ENCODE data around the gene ARNT2. TPM values are rescaled to one million over a fixed set of nuclear protein-coding genes. Genes with fewer than 3 reads are reported as not detected.

The ARNT2 gene
- polyA plus RNA-seq, 2 of the 4 experiments (the other 2 are of a cell fraction) = 8.9 to 17.0 TPM

DNA sequence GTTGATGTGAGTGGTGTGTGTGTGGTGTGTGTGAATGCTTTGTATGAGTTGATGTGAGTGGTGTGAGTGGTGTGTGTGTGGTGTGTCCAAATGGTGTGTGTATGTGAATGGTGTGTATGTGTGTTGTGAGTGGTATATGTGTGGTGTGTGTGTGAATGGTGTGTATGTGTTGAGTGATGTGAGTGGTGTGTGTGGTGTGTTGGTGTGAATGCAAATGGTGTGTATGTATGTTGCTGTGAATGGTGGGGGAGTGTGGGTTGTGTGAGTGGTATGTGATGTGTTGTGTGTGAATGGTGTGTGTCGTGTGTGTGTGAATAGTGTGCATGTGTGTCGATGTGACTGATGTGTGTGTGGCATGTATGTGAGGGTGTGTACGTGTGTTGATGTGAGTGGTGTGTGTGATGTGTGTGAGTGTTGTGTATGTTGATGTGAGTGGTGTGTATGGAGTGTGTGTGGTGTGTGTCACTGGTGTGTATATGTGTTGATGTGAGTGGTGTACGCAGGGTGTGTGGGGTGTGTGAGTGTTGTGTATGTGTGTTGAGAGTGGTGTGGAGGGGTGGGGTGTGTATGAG, 40.6 kb downstream of the ARNT2 start:
- no peak overlapping the region for H3K4me2 ChIP-seq

DNA sequence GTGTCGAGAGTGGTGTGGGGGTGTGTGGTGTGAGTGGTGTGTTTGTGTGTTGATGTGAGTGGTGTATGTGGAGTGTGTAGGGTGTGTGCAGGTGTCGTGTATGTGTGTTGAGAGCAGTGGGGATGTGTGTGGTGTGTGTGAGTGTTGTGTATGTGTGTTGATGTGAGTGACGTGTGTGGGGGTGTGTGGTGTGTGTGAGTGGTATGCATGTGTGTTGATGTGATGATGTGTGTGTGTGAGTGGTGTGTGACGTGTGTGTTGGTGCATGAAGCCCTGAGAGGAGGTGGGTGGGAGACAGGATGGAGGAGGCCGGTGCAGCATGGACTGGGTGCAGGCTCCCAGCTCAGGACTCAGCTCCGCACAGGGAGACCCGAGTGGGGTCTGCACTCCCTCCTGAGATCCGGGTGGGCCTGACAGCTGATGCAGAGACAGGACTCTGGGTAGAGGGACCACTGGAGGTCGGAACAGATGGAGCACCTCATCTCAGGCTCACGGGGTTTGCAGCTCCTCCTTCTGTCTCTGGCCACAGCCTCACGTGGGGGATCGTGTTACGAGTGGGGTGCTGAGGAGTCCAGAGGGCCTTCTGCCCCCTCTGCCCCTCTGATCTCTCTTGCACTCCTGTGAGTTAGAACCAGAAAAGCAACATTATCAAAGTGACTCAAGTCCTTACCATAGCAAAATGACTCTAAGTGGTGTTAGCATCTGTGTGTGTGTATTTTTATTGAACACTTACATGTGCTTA, 41.3 kb downstream of the ARNT2 start:
- ChIA-PET POLR2A (no interaction called here), CTCF (interaction anchor here (0.9 to 3.9 kb wide), 3 partner anchors 11 to 52 kb away, joined by 3 to 34 read pairs (median 4); no protein-coding TSS in a partner anchor)
- ATAC-seq (no peak), DNase-seq (ENCODE audit: low read depth in 1 of 2, low spot score in 1 of 2) (no peak), FAIRE-seq (no peak)
- TF ChIP-seq, protein P1, sequence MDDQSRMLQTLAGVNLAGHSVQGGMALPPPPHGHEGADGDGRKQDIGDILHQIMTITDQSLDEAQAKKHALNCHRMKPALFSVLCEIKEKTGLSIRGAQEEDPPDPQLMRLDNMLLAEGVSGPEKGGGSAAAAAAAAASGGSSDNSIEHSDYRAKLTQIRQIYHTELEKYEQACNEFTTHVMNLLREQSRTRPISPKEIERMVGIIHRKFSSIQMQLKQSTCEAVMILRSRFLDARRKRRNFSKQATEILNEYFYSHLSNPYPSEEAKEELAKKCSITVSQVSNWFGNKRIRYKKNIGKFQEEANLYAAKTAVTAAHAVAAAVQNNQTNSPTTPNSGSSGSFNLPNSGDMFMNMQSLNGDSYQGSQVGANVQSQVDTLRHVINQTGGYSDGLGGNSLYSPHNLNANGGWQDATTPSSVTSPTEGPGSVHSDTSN (IDR thresholded peaks at IDR 0.05) = no peak
- TF ChIP-seq HEYL (CRISPR knock-in tag; IDR thresholded peaks at IDR 0.05) = no peak
- TF ChIP-seq, protein P2, sequence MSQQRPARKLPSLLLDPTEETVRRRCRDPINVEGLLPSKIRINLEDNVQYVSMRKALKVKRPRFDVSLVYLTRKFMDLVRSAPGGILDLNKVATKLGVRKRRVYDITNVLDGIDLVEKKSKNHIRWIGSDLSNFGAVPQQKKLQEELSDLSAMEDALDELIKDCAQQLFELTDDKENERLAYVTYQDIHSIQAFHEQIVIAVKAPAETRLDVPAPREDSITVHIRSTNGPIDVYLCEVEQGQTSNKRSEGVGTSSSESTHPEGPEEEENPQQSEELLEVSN (IDR thresholded peaks at IDR 0.05; ENCODE audit: borderline replicate concordance, low read depth) = no peak
- no peak for TF ChIP-seq CEBPB (IDR thresholded peaks at IDR 0.05)
- TF ChIP-seq CBX2 (IDR thresholded peaks at IDR 0.05; ENCODE audit: borderline replicate concordance, low read depth) = no peak
- TF ChIP-seq EP300 (IDR thresholded peaks at IDR 0.05) = no peak
- TF ChIP-seq, protein P3, sequence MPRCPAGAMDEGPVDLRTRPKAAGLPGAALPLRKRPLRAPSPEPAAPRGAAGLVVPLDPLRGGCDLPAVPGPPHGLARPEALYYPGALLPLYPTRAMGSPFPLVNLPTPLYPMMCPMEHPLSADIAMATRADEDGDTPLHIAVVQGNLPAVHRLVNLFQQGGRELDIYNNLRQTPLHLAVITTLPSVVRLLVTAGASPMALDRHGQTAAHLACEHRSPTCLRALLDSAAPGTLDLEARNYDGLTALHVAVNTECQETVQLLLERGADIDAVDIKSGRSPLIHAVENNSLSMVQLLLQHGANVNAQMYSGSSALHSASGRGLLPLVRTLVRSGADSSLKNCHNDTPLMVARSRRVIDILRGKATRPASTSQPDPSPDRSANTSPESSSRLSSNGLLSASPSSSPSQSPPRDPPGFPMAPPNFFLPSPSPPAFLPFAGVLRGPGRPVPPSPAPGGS (IDR thresholded peaks at IDR 0.05) = no peak
- no peak for TF ChIP-seq HOXB13 (CRISPR knock-in tag; IDR thresholded peaks at IDR 0.05; ENCODE audit: low read depth)
- TF ChIP-seq MYC (IDR thresholded peaks at IDR 0.05; ENCODE audit: borderline replicate concordance, low read length) = no peak
- TF ChIP-seq, protein P4, sequence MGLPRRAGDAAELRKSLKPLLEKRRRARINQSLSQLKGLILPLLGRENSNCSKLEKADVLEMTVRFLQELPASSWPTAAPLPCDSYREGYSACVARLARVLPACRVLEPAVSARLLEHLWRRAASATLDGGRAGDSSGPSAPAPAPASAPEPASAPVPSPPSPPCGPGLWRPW (IDR thresholded peaks at IDR 0.05) = no peak
- no peak for TF ChIP-seq FOSL2 (IDR thresholded peaks at IDR 0.05)
- no peak for TF ChIP-seq FOSL2 (CRISPR knock-in tag; IDR thresholded peaks at IDR 0.05)
- TF ChIP-seq NR3C1 (IDR thresholded peaks at IDR 0.05) = no peak
- TF ChIP-seq RFX5 (IDR thresholded peaks at IDR 0.05) = no peak
- no peak for TF ChIP-seq EHF (CRISPR knock-in tag; IDR thresholded peaks at IDR 0.05)
- TF ChIP-seq RCOR1 (IDR thresholded peaks at IDR 0.05; ENCODE audit: low read depth, low read length) = no peak
- no peak for TF ChIP-seq NPAS2 (CRISPR knock-in tag; IDR thresholded peaks at IDR 0.05; ENCODE audit: borderline replicate concordance)
- no peak for TF ChIP-seq FOXS1 (CRISPR knock-in tag; IDR thresholded peaks at IDR 0.05)
- TF ChIP-seq, protein P5, sequence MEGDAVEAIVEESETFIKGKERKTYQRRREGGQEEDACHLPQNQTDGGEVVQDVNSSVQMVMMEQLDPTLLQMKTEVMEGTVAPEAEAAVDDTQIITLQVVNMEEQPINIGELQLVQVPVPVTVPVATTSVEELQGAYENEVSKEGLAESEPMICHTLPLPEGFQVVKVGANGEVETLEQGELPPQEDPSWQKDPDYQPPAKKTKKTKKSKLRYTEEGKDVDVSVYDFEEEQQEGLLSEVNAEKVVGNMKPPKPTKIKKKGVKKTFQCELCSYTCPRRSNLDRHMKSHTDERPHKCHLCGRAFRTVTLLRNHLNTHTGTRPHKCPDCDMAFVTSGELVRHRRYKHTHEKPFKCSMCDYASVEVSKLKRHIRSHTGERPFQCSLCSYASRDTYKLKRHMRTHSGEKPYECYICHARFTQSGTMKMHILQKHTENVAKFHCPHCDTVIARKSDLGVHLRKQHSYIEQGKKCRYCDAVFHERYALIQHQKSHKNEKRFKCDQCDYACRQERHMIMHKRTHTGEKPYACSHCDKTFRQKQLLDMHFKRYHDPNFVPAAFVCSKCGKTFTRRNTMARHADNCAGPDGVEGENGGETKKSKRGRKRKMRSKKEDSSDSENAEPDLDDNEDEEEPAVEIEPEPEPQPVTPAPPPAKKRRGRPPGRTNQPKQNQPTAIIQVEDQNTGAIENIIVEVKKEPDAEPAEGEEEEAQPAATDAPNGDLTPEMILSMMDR (IDR thresholded peaks at IDR 0.05) = no peak
- no peak for TF ChIP-seq GATA3 (IDR thresholded peaks at IDR 0.05; ENCODE audit: borderline replicate concordance)
- TF ChIP-seq BHLHE40 (IDR thresholded peaks at IDR 0.05; ENCODE audit: low read depth, low read length) = no peak
- Histone ChIP-seq H3K4me2 (no peak overlapping the region), H3K9me3 (no peaks in the 10 kb centered on the region), H3K4me1 (no peaks in the 10 kb centered on the region), H3K27ac (no peak overlapping the region), H3K4me3 (no peak overlapping the region)
- WGBS (ENCODE audit: missing lambda C conversion rate) = 86% methylated on average over 13 of the region's 13 CpGs

More for the DNA sequence above, 40.6 kb downstream of the ARNT2 start:
- 95% methylated on average over 4 of the region's 4 CpGs for WGBS (ENCODE audit: missing lambda C conversion rate)
- no peak for ATAC-seq
- Histone ChIP-seq H3K27ac (no peak overlapping the region), H3K9me3 (no peaks in the 10 kb centered on the region), H3K4me3 (no peak overlapping the region), H3K4me1 (no peaks in the 10 kb centered on the region)
- FAIRE-seq = peak; percentile 51
- TF ChIP-seq, protein P6, sequence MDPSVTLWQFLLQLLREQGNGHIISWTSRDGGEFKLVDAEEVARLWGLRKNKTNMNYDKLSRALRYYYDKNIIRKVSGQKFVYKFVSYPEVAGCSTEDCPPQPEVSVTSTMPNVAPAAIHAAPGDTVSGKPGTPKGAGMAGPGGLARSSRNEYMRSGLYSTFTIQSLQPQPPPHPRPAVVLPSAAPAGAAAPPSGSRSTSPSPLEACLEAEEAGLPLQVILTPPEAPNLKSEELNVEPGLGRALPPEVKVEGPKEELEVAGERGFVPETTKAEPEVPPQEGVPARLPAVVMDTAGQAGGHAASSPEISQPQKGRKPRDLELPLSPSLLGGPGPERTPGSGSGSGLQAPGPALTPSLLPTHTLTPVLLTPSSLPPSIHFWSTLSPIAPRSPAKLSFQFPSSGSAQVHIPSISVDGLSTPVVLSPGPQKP (IDR thresholded peaks at IDR 0.05; ENCODE audit: low read depth, low read length) = no peak
- CTCF ChIA-PET = interaction anchor here (1.5 to 3.9 kb wide), 3 partner anchors 11 to 26 kb away, joined by 4 to 34 read pairs (median 7); no protein-coding TSS in a partner anchor
- POLR2A ChIA-PET = no interaction called here
- no peak for DNase-seq (ENCODE audit: low read depth in 1 of 2, low spot score in 1 of 2)

All from A549 (cell line).